Esophagus squamous epithelium (tissue), 4 donors: ENCODE data around the gene PPIB.

ENCODE experiments used
- POLR2A ChIP-seq, 4 donors: fragments of 450-650 bp; IDR thresholded peaks; one replicate each; pipeline ENCODE4 v1.6.1; 2017; ENCODE audit warnings: antibody characterized with exemption in 4 of 4, mild to moderate bottlenecking in 4 of 4, moderate library complexity in 3 of 4
- TF ChIP-seq, protein P1 (sequence below), 6 experiments: fragments of 450-650 bp in 4 of 6; fragments of 200-600 bp in 2 of 6; sonication (generic) in 2 of 6; IDR thresholded peaks; one replicate each; pipeline ENCODE4 v1.5.1; 2016 to 2019; ENCODE audit warnings: antibody characterized with exemption in 6 of 6, mild to moderate bottlenecking in 4 of 6, moderate library complexity in 4 of 6

DNA sequence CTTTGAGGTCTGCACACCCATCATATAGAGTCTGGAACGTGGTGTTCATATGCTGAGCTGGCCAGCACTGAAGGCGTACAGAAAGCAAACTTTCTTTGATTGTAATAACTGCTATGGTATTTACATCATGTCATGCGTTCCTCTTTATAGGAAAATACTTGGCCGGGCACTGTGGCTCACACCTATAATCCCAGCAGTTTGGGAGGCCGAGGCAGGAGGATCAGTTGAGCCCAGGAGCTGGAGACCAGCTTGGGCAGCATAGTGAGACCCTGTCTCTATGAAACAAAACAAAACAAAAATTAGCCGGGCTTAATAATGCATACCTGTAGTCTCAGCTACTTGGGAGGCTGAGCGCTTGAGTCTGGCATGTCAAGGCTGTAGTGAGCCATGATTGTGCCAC is 14.7 kb downstream of the PPIB start:
- no peak for TF ChIP-seq POLR2A (IDR thresholded peaks at IDR 0.05)
- TF ChIP-seq, protein P1, sequence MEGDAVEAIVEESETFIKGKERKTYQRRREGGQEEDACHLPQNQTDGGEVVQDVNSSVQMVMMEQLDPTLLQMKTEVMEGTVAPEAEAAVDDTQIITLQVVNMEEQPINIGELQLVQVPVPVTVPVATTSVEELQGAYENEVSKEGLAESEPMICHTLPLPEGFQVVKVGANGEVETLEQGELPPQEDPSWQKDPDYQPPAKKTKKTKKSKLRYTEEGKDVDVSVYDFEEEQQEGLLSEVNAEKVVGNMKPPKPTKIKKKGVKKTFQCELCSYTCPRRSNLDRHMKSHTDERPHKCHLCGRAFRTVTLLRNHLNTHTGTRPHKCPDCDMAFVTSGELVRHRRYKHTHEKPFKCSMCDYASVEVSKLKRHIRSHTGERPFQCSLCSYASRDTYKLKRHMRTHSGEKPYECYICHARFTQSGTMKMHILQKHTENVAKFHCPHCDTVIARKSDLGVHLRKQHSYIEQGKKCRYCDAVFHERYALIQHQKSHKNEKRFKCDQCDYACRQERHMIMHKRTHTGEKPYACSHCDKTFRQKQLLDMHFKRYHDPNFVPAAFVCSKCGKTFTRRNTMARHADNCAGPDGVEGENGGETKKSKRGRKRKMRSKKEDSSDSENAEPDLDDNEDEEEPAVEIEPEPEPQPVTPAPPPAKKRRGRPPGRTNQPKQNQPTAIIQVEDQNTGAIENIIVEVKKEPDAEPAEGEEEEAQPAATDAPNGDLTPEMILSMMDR (IDR thresholded peaks at IDR 0.05) = no peak
